Heart left ventricle (tissue), 16 donors: ENCODE results near the gene TTC7B. TPM values are rescaled to one million over a fixed set of nuclear protein-coding genes. Genes with fewer than 3 reads are reported as not detected.
A peak's percentile ranks its signal among the peaks of the same experiment; 100 is the strongest.

Experiments
- ATAC-seq, 4 donors: fragments of 200-7000 bp; cut with Tn5 transposase; one replicate each; pipeline ENCODE4 v1.9.1; 2020 to 2022; ENCODE audit warnings: moderate library complexity in 4 of 4, mild to moderate bottlenecking in 3 of 4, moderate number of reproducible peaks in 1 of 4
- DNase-seq, 5 donors: peaks; one replicate each; pipeline ENCODE4 v3.0.0-alpha.2; 2020
- H3K27ac ChIP-seq, 12 donors: fragments of 200-600 bp; sonication (generic) in 4 of 12; one replicate each; pipeline versions ENCODE4 v1.5.0 to v1.8.0; 2016 to 2022; ENCODE audit warnings: mild to moderate bottlenecking in 2 of 12
- H3K27me3 ChIP-seq, 9 donors: fragments of 200-600 bp; sonication (generic) in 2 of 9; one replicate each; pipeline versions ENCODE4 v1.5.1 to v1.8.0; 2016 to 2022; ENCODE audit warnings: mild to moderate bottlenecking in 3 of 9
- H3K36me3 ChIP-seq, 9 donors: fragments of 200-600 bp; sonication (generic) in 2 of 9; one replicate each; pipeline versions ENCODE4 v1.5.0 to v1.8.0; 2018 to 2022; ENCODE audit warnings: mild to moderate bottlenecking in 2 of 9
- H3K4me1 ChIP-seq, 12 donors: fragments of 200-600 bp; sonication (generic) in 4 of 12; one replicate each; pipeline versions ENCODE4 v1.5.0 to v1.8.0; 2016 to 2022; ENCODE audit warnings: mild to moderate bottlenecking in 3 of 12
- H3K4me3 ChIP-seq, 12 donors: fragments of 200-600 bp; sonication (generic) in 4 of 12; one replicate each; pipeline versions ENCODE4 v1.5.0 to v1.8.0; 2017 to 2022; ENCODE audit warnings: mild to moderate bottlenecking in 9 of 12, moderate library complexity in 4 of 12
- H3K9me3 ChIP-seq, 12 donors: fragments of 200-600 bp; sonication (generic) in 4 of 12; one replicate each; pipeline versions ENCODE4 v1.5.0 to v1.8.0; 2016 to 2022; ENCODE audit warnings: mild to moderate bottlenecking in 1 of 12
- POLR2A ChIP-seq, 2 donors: fragments of 450-650 bp; IDR thresholded peaks; one replicate each; pipeline ENCODE4 v1.6.1; 2017; ENCODE audit warnings: antibody characterized with exemption in 2 of 2, mild to moderate bottlenecking in 2 of 2, moderate library complexity in 2 of 2
- WGBS, 4 donors: extraction: QIAGEN DNeasy Blood & Tissue Kit in 2 of 4; methylation state at CpG; one replicate each; pipeline versions ENCODE4 v1.1.5 to v1.1.7; 2013 to 2018; 5-methylcytosine and 5-hydroxymethylcytosine counted together
- intact Hi-C, 10 donors: fragments of 100-400 bp; cut with DNase I; formaldehyde crosslinking; loops; one replicate each; pipeline versions ENCODE4 v1.11.1 to v1.14.2; 2022
- polyA plus RNA-seq, 2 donors: library from polyadenylated mRNA; stranded (reverse); fragments of 200-250 nt; gene quantifications; one replicate each; pipeline ENCODE4 v1.2.3, GENCODE V29; 2013
- total RNA-seq, 9 donors: library from RNA; depleted of rRNA in 2 of 9; stranded (reverse); fragments of >200 nt in 2 of 9; fragmentation: NEBNext Ultra II Directional in 3 of 9; extraction: Animal tissue kit (Norgen Biotek cat#: 25700) in 3 of 9; gene quantifications; one replicate each; pipeline versions ENCODE4 v1.1.0 to v1.2.4, GENCODE V29; 2016 to 2023
- TF ChIP-seq, protein P1 (sequence below), 12 donors: fragments of 200-600 bp; sonication (generic) in 4 of 12; IDR thresholded peaks; one replicate each; pipeline versions ENCODE4 v1.5.0 to v1.8.0; 2018 to 2022; ENCODE audit warnings: antibody characterized with exemption in 12 of 12, mild to moderate bottlenecking in 5 of 12
- donor health status: ischemic (EF 13 %, LVEDD 7.1; RV severe dilation, severe dysfunction).
- donor health status: healthy with polysubstance abuse.
- donor health status: DM: no; HTN: yes; CAD: no.
- donor health status: DM: no; HTN: no; CAD: no.
- donor health status: ischemic (EF 25% LVEDD 6.9; RV normal size, moderate dysfunction).
- donor health status: ischemic (EF 25% LVEDD 5.7; RV mildly dilated, moderate dysfunction).
- donor health status: healthy.
- donor health status: DM: yes; HTN: yes; CAD: no.
- donor health status: ischemic (EF 35%, LVEDD 5.7; RV mildly dilated, moderate dysfunction).
- donor health status: nonischemic (EF 11% LVEDD 7.7; RV severe dilation, severe dysfunction).
- donor health status: DM: yes; HTN: yes; CAD: no.
- donor health status: PGD.
- donor health status: ischemic (EF 29% LVEDD 5.4; RV normal size, mild dysfunction).
- donor health status: nonischemic (EF 23%, LVEDD 6.1; RV moderate dilation, normal function).

TTC7B gene
- total and polyA plus RNA-seq, 11 donors = 20.3 to 76.1 (median 62.6) TPM

DNA sequence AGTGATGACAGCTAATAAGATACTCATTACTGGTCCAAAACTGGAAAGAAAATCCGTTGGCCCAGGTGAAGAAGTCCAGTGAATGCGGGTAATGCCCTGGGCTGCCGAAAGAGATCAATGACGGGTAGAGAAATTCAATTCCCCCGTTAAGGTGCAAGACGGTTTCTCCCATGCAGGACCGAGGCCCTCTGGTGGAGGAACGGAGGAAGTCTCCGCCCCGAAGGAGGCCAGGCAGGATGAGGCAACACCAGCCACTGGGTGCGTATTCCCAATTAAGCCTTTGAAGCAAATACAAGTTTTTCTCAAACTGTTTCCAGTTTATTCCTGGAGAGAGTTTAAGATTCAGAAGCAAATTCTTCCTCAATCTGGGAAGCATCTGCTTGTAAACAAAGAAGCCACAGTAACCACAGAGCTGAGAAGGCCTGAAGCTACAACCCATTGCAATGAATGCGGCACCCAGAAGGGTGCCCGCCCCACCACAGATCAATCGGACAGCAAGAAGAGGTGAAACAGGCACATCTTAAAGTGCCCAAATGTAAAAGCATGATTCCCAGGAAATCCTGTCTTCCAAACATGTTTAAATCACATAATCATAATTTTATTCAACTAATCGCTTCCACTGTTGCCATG is 118.5 kb downstream of the TTC7B start:
- Histone ChIP-seq H3K4me1 (peaks cover 4 to 50% (median 30%) of the 10 kb centered on the region in 12 donors), H3K4me3 (peak overlapping the region in 2 of 12 donors; percentile 4 to 14), H3K9me3 (no peaks in the 10 kb centered on the region), H3K36me3 (no peaks in the 10 kb centered on the region), H3K27me3 (no peaks in the 10 kb centered on the region), H3K27ac (peak overlapping the region; percentile 17 to 89 (median 75))
- intact Hi-C loops = loop anchor here (1.0 to 10.0 kb wide), 15 partner anchors 60 to 396 kb away; partner anchors contain the start of gene CALM1 (in 2 of the 10)
- TF ChIP-seq, protein P1, sequence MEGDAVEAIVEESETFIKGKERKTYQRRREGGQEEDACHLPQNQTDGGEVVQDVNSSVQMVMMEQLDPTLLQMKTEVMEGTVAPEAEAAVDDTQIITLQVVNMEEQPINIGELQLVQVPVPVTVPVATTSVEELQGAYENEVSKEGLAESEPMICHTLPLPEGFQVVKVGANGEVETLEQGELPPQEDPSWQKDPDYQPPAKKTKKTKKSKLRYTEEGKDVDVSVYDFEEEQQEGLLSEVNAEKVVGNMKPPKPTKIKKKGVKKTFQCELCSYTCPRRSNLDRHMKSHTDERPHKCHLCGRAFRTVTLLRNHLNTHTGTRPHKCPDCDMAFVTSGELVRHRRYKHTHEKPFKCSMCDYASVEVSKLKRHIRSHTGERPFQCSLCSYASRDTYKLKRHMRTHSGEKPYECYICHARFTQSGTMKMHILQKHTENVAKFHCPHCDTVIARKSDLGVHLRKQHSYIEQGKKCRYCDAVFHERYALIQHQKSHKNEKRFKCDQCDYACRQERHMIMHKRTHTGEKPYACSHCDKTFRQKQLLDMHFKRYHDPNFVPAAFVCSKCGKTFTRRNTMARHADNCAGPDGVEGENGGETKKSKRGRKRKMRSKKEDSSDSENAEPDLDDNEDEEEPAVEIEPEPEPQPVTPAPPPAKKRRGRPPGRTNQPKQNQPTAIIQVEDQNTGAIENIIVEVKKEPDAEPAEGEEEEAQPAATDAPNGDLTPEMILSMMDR (IDR thresholded peaks at IDR 0.05) = peak; percentile 91 to 98 (median 95)
- no peak for TF ChIP-seq POLR2A (IDR thresholded peaks at IDR 0.05)
- ATAC-seq (peak; percentile 88 to 93 (median 89)), DNase-seq (peak; percentile 85 to 88 (median 87))
- WGBS, 4 donors = 20 to 28% (median 21%) methylated on average over 15 of the region's 15 CpGs

DNA sequence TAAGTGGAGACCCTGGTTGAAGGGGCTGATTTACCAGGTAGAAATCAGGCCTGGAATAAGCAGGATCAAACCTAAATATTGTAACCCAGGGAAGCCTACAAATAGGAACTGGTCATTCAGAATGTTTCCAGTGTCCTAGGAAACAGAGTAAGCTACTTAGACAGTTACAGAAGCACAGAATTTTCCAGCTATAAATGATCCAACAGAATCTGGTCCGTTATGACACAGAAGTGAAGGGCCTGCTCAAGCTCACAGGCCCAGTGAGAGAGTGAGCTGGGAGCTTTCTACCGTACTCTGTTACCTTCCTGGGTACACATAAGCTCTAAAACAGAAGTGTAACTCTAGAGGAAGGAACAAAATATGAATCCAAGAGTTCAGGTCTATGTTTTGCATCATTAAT is 119.1 kb downstream of the TTC7B start:
- WGBS, 4 donors = 28 to 35% (median 32%) methylated on average over 2 of the region's 2 CpGs
- Histone ChIP-seq H3K9me3 (no peaks in the 10 kb centered on the region), H3K27ac (peak overlapping the region in 11 of 12 donors; percentile 60 to 89 (median 75)), H3K4me1 (peaks cover 4 to 50% (median 30%) of the 10 kb centered on the region in 12 donors), H3K27me3 (no peaks in the 10 kb centered on the region), H3K4me3 (peak overlapping the region in 2 of 12 donors; percentile 4 to 14), H3K36me3 (no peaks in the 10 kb centered on the region)
- TF ChIP-seq, protein P1 (IDR thresholded peaks at IDR 0.05) = no peak
- TF ChIP-seq POLR2A (IDR thresholded peaks at IDR 0.05) = no peak
- intact Hi-C loops = loop anchor here (1.0 to 10.0 kb wide), 15 partner anchors 60 to 396 kb away; partner anchors contain the start of gene CALM1 (in 2 of the 10)
- ATAC-seq (peak in 2 of 4 donors; percentile 38 to 48), DNase-seq (no peak)

DNA sequence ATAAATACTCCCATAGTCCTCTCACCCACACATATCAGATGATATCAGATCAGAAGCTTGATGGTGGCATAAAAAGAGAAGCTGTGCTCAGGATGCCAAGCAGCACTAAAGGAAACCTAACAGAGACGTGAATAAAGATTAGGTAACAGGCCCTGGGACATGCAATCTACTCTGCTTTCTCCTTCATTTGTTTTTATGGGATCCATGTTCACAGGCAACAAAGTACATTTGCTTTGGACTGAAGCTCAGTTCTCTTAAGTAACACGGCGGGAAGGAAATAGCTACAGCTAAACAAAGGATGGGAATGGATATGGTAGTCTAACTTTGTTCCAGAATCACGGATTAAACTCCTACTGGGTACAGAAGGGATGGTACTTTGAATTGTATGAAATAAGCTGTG is 119.5 kb downstream of the TTC7B start:
- DNase-seq (no peak), ATAC-seq (peak in 1 of 4 donors; percentile 12)
- WGBS, 4 donors = 33 to 57% (median 49%) methylated on average over 4 of the region's 4 CpGs
- no peaks in the 10 kb centered on the region for H3K9me3 ChIP-seq
- intact Hi-C loops = loop anchor here (1.0 to 10.0 kb wide), 15 partner anchors 61 to 395 kb away; partner anchors contain the start of gene CALM1 (in 2 of the 10)
- H3K36me3 ChIP-seq = no peaks in the 10 kb centered on the region
- no peak for TF ChIP-seq POLR2A (IDR thresholded peaks at IDR 0.05)
- TF ChIP-seq, protein P1 (IDR thresholded peaks at IDR 0.05) = no peak
- H3K4me3 ChIP-seq = no peak overlapping the region
- peak overlapping the region in 11 of 12 donors; percentile 60 to 89 (median 75) for H3K27ac ChIP-seq
- H3K4me1 ChIP-seq = peaks cover 4 to 48% (median 30%) of the 10 kb centered on the region in 12 donors
- H3K27me3 ChIP-seq = no peaks in the 10 kb centered on the region

DNA sequence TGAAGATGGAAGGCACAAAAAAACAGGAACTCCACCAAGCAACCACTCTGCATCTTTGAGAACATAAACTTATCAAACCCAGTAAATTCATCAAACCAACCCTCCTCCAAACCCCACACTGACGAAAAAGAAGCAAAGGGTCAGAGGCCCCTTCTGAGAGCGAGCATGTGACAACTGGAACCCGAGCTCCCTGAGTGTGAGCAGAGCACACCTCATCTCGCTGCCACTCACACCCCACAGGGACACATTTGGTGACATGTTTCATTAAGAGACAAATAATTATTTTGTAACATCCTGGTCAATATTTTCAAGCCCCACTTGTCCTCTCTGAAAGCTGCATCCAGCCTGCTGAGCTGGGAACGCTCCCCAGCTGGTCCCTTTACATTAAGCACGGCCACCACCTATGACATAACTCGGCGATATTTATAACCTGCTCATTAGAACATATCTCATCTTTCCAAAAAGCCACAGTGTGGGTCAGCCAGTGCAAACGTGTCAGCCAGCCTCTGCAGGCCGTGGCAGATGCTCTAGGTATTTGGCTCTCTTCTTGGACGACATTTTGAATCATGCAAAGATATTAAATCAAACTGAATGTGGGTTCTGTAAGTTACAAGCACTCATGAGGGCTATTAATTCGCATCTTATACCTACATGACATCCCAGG is 120.1 kb downstream of the TTC7B start:
- DNase-seq (peak in 1 of 5 donors; percentile 24), ATAC-seq (peak in 1 of 4 donors; percentile 8)
- intact Hi-C loops = loop anchor here (2.0 to 10.0 kb wide), 11 partner anchors 61 to 394 kb away; partner anchors contain the start of gene CALM1 (in 2 of the 10)
- no peaks in the 10 kb centered on the region for H3K27me3 ChIP-seq
- no peak overlapping the region for H3K4me3 ChIP-seq
- H3K4me1 ChIP-seq = peaks cover 4 to 42% (median 30%) of the 10 kb centered on the region in 12 donors
- peak overlapping the region in 11 of 12 donors; percentile 60 to 89 (median 75) for H3K27ac ChIP-seq
- WGBS, 4 donors = 50 to 73% (median 65%) methylated on average over 11 to 12 of the region's 12 CpGs
- TF ChIP-seq POLR2A (IDR thresholded peaks at IDR 0.05) = no peak
- TF ChIP-seq, protein P1 (IDR thresholded peaks at IDR 0.05) = no peak
- H3K9me3 ChIP-seq = no peaks in the 10 kb centered on the region
- no peaks in the 10 kb centered on the region for H3K36me3 ChIP-seq
